Fibroblast of skin of right quadriceps (primary cell): ENCODE results near the gene ALPG.
"Not testable (repeated sequence)": the region's sequence is repeated elsewhere in the genome, so short reads cannot be mapped to it uniquely, and the experiment has no call there.

Source experiments
- DNase-seq: peaks from one replicate; pipeline ENCODE4 v3.0.0-alpha.2; 2013

Gene ALPG

DNA sequence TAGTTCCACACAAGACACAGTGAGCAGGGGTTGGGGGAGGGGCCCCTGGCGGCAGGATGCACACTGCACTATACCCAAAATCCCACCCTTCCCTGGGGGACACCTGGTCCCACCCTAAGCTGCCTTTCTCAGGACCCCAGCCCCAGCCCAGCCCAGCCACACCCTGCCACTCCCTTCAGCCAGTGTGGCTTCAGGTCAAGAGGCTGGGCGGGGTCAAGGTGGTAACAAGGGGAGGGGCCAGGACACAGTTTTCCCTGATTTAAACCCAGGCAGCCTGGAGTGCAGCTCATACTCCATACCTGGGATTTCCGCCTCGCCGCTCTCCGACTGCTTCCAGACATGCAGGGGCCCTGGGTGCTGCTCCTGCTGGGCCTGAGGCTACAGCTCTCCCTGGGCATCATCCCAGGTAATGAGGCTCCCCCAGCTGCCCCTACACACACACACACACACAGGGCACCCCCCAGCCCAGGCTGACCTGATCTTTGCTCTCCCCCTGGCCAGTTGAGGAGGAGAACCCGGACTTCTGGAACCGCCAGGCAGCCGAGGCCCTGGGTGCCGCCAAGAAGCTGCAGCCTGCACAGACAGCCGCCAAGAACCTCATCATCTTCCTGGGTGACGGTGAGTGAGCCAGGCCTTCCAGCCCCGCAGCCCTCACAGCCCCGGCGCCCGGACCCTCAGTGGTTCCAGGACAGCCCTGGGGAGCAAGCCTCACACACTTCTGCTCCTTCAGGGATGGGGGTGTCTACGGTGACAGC lies at the start of gene ALPG:
Gene ALPG, plus strand, starts transcription at position 289 of the 755 bp plus-strand sequence. Its CDS starts 51 bp downstream, at position 340.
- DNase-seq: no peak

DNA sequence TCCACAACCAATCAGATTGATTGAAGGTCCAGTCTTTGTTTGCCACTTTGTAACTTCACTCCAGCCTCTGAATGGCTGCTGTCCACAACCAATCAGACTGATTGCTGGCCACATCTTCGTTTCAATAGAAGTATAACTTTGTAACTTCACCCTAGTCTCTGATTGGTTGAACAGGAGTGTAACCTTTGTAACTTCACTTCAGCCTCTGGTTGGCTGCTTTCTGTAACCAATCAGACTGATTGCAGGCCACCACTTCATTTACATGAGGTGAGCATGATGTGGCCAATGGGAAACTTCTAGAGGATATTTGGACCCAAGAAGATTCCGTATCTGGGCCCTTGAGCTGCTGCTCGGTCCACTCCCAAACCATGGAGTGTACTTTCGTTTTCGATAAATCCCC lies 45.0 kb upstream of the ALPG start:
- DNase-seq: peak; percentile 11

DNA sequence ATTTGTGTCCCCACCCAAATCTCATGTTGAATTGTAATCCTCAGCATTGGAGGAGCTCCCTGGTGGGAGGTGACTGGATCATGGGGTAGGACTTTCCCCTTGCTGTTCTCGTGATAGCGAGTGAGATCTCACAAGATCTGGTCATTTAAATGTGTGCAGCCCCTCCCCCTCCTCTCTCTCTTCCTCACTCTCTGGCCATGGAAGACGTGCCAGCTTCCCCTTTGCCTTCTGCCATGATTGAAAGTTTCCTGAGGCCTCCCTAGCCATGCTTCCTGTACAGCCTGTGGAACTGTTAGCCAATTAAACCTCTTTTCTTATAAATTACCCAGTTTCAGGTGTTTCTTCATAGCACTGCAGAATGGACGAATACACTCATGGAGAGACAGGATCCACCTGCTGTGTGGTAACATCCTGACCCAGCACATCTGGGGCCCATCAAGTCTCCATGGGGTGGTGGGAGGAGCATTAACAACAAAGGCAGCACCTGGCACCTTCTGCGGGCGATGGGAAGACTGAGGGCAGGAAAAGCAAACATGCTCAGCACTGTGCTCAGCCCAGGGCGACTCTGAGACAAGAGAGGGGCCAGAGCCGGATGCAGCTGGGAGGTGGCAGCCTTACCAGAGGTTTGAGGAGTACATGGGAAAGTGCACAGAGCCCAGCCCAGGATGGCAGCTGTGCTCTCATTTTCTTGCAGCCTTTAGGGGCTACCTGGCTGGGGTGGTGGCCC lies 44.3 kb upstream of the ALPG start:
- DNase-seq: no peak

DNA sequence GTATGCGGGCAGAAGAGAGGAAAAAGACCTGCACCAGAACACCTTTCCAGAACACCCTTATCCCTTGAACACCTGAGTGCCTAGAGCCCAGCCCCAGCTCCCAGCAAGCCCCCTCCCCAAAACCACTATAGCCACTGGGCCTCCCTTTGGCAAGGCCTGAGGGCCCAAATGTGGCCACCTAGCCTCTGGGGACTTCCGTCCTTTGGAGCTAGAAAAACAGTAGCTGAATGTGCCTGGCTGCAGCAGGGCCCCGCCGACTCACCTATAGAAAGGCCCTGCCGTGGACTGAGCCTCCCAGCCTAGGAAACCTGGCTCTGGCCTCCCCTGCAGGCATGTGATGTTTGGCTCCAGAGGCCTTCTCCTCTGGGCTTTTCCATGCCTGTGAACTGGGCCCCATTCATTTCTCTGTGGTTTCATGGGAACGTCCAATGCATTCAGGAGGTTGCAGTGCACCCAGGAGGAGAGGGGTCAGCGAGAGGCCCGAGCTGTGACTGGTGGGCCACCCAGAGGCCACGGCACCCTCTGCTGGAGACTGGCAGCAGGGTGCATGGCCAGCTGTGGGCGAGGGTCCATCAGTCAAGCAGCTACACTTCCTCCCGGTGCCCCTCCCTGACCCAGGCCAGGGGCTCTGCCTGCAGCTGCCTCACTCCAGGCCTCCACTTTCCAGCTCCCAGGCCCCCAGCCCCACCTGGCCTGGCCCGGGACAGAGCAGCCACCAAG lies 43.4 kb upstream of the ALPG start:
- DNase-seq: not testable (repeated sequence)

DNA sequence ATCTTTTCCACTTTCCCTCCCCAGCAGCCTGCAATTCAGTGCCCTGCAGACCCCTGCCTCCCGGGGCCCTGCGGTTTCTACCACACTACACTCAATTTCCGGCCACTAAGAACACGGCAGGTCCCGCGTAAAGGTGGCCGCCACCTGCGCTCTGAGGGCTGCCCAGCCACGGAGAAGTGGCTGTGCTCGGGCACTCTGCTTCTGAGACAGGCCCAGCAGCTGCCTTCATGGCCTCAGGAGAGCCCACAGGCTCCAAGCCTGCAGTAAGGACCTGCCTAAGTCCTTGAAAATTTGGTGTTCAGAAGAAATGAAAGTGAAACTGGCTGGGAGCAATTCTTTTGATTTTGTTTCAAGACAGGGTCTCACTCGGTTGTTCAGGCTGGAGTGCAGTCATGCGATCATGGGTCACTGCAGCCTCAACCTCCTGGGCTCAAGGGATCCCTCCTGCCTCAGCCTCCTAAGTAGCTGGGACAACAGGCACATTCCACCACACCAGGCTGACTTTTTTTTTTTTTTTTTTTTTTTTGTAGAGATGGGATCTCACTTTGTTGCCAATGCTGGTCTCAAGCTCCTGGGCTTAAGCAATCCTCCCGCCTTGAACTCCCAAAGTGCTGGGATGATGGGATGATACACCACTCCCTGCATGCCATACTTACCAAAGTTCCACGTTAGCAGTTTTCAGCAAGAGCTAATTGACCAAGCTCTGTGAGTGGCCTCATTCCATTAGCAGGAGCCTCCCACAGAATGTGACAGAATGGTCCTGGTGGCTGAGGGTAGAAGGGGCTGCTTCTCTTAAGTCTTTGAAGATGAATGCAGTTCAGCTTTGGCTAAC lies 42.6 kb upstream of the ALPG start:
- peak; percentile 8 for DNase-seq

DNA sequence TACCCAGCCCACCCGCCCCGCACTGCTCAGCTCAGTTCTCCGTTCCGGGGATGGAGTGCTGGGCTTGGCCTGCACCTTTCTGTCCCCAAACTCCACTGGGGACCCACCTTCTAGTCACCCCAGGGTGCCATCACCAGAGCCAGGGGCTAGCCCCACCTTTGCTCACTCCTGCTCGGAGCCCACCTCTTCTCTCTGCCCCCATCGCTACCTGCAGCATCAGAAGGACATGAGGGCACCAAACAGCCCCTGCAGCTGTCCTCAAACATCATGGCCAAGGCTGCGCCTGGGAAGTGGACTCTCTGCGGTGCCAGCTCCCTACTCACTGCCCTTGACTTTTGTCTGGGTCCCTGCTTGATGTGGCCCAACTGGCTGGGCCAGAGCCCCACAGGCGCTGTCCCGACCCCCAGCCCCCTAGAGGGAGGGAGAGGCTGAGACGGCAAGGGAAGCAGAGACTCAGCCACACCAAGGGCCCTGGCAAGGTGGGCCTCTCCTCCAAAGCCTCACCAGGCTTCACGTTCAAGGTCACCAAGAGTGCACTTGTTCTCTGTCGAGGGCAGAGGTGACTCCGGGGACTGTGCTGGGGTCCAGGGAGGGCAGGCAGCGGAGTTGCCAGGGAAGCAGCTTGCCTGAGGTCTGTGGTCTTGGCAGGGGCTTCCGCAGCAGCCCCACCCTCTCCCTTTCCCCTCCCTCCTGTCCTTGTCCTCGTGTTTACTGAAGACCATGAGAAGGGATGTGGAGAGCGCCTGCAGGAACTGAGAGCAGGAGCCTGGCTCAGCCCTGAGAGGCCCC lies 41.6 kb upstream of the ALPG start:
- not testable (repeated sequence) for DNase-seq

DNA sequence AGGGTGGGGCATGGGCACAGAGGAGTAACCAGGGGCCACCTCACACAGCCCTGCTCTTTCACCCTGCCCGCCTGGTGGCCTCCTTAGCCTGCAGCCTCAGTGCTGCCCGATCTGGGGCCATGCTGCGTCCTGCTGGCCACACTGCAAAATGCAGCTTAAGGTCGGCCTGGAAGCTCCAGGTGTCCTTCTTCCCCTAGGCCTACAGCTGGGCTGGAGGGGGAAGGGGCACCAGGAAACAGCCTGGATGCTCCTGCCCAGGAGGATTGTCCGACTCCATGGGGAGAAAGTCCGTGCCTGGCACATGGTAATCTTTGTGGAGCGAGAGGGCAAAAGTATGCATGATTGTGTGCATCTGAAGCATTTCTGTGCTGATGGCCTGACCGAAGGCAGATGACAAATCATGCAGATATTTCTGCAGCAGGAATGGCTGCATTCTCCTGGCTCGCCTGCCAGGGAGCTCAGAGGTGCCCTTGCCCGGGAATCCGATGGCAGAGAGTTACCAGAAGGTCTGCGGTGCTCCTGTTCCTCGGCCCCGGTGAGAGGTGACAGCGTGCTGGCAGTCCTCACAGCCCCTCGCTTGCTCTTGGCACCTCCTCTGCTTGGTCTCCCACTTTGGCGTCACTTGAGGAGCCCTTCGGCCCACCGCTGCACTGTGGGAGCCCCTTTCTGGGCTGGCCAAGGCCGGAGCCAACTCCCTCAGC lies 40.9 kb upstream of the ALPG start:
- peak; percentile 15 for DNase-seq

DNA sequence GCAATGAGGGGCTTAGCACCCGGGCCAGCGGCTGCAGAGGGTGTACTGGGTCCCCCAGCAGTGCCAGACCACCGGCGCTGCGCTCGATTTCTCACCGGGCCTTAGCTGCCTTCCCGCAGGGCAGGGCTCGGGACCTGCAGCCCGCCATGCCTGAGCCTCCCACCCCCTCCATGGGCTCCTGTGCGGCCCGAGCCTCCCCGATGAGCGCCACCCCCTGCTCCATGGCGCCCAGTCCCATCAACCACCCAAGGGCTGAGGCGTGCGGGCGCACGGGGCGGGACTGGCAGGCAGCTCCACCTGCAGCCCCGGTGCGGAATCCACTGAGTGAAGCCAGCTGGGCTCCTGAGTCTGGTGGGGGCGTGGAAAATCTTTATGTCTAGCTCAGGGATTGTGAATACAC lies 40.2 kb upstream of the ALPG start:
- DNase-seq: not testable (repeated sequence)

DNA sequence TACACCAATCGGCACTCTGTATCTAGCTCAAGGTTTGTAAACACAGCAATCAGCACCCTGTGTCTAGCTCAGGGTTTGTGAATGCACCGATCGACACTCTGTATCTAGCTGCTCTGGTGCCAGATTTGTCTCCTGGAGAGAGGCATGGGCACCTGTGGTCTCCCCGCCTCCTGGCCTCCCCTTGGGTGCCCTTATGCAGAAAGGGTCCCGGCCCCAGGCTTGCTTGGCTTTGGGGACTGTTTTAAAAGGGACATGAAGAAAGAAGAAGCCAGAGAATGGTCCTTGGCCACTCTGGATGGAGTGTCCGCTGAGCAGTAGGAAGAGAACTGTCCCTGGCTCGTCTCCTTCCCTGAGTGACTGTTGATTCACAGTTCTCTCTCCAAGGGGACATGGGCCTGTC lies 39.6 kb upstream of the ALPG start:
- no peak for DNase-seq

DNA sequence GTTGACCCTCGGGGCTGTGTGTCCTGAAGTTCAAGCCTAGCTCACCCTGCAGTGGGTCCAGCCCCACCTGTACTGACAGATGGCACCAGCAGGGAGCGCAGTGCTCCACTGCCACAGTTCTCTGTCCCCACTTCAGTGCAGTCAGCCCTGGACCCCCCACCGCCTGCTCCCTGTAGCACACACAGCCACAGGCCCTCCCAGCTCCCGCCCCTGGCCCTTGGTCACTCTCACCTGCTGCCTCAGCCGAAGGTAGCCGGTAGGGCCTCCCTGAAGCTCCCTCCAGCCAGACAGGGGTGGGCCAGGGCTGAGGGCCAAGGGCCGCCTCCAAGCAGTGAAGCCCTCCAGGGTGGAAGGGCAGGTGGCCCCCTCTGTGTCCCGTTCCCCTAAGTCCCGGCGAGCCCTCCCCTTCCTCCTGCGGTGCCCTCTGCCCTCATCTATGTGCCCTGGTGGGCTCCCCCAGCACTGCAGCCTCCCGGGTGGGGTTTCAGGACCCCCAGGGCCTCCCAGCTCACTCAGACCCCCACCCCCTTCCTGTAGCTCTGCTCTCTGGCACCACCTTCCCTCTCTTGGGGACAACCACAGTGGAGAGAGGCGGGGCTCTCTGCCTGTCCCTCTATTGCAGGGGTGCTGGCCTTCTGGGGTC lies 38.9 kb upstream of the ALPG start:
- no peak for DNase-seq

DNA sequence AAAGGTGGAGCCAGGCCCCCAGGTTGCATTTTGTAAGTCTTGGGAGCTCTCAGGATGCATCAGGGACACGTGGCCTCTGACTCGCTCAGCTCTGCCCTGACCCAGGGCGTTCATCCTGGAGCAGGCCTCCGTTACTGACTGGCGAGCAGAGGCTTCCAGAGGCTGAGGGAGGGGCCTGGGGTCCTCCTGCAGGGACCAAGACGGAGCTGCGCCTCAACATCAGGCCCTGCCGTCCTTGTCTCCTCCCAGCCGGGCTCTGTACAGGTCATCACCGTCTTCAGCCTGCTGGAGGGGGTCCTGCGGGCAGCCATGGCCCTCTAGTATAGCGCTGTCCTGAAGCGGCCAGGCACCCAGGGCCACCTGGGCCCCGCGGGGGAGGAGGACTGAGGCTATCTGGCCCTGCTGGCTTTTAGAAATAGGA lies 38.3 kb upstream of the ALPG start:
- peak; percentile 5 for DNase-seq

DNA sequence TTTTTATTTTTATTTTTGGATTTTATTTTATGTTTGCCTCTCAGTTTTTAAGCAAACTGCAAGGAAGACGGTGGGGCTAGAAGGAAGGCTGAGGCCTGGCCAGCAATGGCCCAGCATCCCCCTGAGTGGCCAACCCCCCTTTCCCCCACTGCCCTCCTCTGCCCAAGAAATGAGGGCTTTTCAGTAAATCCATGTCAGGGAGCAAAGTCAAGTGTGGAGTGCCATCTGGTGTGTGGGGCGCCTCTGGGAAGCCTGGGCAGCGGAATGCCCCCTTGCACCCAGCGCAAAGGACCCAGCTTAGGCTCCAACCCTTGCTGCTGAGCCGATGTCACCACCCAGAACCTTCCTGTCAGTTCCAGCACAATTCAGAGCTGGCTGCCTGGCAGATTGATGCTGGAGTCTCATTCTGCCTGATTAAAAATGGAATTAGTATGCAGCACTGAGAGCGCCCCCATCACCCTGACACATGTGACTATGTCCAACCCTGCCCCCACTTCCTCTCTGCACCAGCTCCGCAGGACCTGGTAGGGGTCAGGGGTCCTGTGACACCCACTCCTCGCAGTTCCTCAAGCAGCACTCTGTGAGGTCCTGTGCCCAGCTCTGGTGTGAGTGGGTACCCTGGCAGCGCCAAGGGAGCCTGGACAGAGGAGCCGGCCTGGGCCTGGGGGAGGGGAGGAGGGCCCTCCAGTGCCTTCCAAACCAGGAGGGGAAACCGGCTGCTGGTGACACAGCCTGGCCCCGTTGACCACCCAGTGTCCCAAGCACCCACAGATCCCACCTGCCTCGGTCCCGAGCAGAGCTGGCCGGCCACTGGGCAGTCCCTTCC lies 37.3 kb upstream of the ALPG start:
- DNase-seq: no peak

DNA sequence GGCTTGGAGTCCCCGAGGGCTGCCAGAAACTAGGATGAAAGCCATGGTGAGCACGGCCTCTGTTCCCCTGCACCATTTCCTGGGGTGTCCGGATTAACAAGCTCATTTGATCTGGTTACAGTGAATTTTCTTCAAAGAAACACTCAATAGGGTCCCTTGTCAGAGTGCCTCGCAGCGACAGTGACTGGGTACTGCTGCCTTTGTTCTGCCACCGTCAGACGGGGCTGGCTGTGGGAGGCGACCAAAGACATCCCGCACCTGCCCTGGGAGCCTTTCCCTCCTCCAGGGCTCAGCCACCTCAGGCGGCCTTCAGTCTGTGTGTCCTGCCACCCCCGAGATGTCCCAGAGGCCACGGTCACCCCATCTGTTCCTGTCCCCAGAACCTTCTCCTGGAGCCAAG lies 36.6 kb upstream of the ALPG start:
- DNase-seq: not testable (repeated sequence)

DNA sequence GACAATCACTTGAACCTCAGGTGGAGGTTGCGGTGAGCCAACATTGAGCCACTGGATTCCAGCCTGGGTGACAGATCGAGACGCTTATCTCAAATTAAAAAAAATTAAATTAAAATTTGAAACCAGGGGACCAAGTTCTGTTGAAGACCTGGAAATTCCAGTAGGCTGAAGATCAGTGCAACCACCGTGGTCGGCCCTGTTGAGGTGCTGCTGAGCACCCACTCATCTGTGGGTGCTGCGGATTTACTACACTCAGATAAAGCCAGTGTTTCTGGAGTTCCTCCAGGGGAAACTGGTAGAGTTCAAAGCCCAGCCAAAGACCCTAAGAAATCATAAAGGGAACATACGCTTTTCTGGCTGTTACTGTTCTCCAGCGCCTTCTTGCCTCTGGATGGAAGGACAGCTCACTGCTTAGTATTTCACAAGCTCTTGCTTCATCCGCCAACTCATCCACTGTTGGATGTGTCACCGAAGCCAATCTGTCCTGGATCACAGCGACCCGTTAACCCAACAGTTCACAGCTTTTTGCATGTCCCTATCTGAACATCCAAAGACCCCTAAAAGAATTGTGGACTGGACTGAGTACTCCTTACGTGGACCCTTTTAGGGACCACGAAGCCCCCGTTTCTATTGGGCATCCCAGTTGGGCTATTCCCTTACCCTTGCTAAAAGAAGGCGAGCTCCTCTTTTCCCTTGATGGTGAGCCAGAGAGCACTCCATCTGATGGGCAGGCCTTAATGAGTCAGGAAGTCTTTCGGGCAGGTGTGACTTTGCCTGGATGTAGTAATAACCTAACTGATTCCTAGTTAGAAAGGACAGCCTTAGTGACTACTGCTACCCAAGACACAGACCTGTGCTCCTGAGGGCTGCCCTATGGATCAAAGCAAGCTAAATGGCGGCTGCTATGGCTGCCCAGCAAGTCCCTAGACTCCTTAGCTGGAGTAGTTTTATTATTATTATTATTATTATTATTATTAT lies 34.1 kb upstream of the ALPG start:
- peak; percentile 8 for DNase-seq

DNA sequence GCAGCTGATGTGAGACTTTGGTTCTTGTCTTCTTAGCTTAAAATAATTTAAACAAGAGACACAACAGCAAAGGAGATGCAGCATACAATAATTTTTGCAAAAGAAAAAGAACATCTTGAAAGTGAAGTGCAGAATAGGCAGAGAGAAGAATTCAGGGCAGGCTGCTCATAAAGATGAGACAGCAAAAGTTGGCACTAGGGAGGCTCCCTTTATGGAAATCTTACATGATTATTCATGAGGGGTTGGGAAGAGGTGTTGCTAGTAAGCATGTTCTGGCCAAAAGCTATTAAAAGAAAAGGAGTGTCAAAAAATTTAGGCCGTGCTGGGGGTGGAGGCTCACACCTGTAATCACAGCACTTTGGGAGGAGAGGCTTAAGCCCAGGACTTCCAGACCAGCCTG lies 32.3 kb upstream of the ALPG start:
- no peak for DNase-seq

DNA sequence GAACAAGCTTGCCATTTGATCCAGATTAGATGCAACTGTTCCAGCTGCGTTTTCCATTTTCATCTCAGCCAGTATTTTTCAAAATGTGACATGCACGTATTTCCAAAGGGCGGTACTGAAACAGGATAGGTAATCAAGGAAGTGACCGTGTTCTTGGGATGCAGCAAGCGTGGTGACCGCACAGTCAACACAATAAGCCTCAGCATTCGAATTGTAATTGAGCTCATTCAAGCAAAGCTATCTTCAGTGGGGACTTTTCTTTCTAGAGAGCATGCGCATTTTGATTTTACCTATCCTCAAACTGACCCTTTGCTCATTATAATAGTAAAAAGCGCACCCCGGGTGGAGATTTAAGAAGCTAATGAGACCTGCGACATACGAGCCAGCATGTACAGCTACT lies 31.5 kb upstream of the ALPG start:
- no peak for DNase-seq

DNA sequence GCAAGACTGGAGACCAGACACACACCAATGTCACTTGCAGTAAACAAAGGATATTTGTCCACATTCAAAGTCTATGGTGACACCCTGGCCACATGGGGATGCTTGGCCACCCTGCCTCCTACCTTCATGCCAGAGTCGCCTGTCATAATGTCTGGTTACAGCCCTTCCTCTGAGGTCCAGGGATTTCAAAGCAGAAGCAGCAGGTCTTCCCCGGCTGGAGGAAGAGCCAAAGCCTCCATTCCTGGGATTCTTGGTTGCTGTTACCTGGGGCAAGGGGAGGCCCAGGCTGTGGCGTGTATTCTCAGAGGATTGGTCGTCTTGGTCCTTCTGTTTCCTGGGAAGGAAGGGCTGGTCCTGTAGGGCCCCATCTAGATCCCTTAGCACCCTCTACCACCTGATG lies 30.4 kb upstream of the ALPG start:
- DNase-seq: no peak

DNA sequence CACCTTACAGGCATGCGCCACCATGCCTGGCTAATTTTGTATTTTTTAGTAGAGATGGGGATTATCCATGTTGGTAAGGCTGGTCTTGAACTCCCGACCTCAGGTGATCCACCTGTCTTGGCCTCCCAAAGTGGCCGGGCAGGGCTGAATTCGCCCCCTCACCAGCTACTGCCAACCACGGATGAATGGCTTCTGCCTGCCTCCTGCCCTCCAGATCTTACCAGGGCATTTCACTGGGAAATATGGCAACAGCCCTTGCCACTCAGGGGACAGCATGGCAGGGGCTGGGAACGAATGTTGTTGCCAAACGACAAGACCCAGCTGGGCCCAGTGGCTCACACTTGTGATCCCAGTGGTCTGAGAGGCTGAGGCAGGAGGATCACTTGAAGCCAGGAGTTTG lies 29.9 kb upstream of the ALPG start:
- DNase-seq: no peak

DNA sequence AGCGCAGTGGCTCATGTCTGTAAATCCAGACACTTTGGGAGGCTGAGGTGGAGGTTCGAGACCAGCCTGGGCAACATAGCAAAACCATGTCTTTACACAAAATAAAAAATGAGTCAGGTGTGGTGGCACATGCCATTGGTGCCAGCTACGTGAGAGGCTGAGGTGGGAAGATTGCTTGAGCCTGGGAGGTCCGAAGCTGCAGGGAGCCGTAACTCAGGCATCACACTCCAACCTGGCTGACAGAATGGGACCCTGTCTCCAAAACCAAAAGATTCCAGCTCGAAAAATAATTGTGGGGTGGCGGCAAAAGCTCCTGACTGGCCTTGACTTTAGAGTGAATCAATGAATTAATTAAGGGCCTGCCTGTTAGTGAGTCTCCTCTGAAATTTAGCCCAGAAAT lies 29.3 kb upstream of the ALPG start:
- no peak for DNase-seq
